Activated CD4-positive, alpha-beta memory T cell treated with anti-CD3 and anti-CD28 coated beads, Interleukin-2, amount 10 ng/mL, durations not matched to agents 7 days and 5 days (primary cell): ENCODE data around the gene SMARCA5. TPM values are rescaled to one million over a fixed set of nuclear protein-coding genes. Genes with fewer than 3 reads are reported as not detected.
A peak's percentile ranks its signal among the peaks of the same experiment; 100 is the strongest.
"Not testable (repeated sequence)": the region's sequence is repeated elsewhere in the genome, so short reads cannot be mapped to it uniquely, and the experiment has no call there.

Source experiments
- CTCF ChIA-PET: fragments of 350-600 bp; sonication (Branson Sonifier 250); formaldehyde crosslinking; loops from one replicate; lab custom pipeline; 2021; ENCODE audit warnings: antibody characterized with exemption, inconsistent platforms; lab: Charles Lee
- POLR2A ChIA-PET: fragments of 350-600 bp; sonication (Branson Sonifier 250); formaldehyde crosslinking; loops from one replicate; lab custom pipeline; 2021; ENCODE audit warnings: antibody characterized with exemption; lab: Charles Lee
- DNase-seq: peaks from one replicate; pipeline ENCODE4 v3.0.0-alpha.2; 2020
- H3K27ac Mint-ChIP-seq: one replicate; pipeline ENCODE4 v1.8.0; 2021; ENCODE audit warnings: mild to moderate bottlenecking, mixed read lengths
- H3K27me3 Mint-ChIP-seq: one replicate; pipeline ENCODE4 v1.8.0; 2021; ENCODE audit warnings: mixed read lengths
- H3K36me3 Mint-ChIP-seq: one replicate; pipeline ENCODE4 v1.8.0; 2021; ENCODE audit warnings: low read depth, mixed read lengths
- H3K4me1 Mint-ChIP-seq: one replicate; pipeline ENCODE4 v1.8.0; 2021; ENCODE audit warnings: mixed read lengths
- H3K4me3 Mint-ChIP-seq: one replicate; pipeline ENCODE4 v1.8.0; 2021; ENCODE audit warnings: mild to moderate bottlenecking, mixed read lengths
- H3K9me3 Mint-ChIP-seq: one replicate; pipeline ENCODE4 v1.8.0; 2021; ENCODE audit warnings: mixed read lengths
- total RNA-seq, 2 experiments: library from RNA; stranded (reverse); gene quantifications; one replicate each; pipeline ENCODE4 v1.2.3, GENCODE V29; 2021

The SMARCA5 gene
- total RNA-seq, 2 experiments from 2014 or later: 51.7 to 53.3 TPM

DNA sequence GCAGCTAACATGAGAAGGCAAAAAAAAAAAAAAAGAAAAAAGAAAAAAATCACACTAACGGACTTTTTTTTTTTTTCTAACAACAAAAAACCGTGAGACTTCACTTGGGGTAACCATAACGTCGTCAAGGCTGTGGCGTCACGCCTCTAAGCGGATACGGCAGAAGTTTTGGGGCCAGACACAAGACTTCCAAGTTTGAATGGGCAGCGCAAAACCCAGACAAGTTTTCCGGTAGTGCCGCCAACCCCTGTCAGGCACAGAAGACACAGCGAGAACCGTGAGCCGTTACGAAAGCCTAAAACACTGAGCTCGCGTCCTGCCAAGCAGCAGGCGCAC, 556 bp upstream of the SMARCA5 start:
- Mint-ChIP-seq H3K27me3 (peaks cover 16% of the 10 kb centered on the region), H3K4me3 (peak overlapping the region; percentile 94), H3K9me3 (no peaks in the 10 kb centered on the region), H3K4me1 (peaks cover 30% of the 10 kb centered on the region), H3K27ac (peak overlapping the region; percentile 89), H3K36me3 (peaks cover 21% of the 10 kb centered on the region)
- CTCF ChIA-PET: interaction anchor here (2.7 kb wide), 1 partner anchor 46 kb away, joined by 10 read pairs; no protein-coding TSS in a partner anchor
- POLR2A ChIA-PET: interaction anchor here (0.7 to 2.2 kb wide), 4 partner anchors 12 to 1585 kb away, joined by 3 to 19 read pairs (median 6); partner anchors contain the start of genes ABCE1 and ANAPC10
- DNase-seq: no peak

DNA sequence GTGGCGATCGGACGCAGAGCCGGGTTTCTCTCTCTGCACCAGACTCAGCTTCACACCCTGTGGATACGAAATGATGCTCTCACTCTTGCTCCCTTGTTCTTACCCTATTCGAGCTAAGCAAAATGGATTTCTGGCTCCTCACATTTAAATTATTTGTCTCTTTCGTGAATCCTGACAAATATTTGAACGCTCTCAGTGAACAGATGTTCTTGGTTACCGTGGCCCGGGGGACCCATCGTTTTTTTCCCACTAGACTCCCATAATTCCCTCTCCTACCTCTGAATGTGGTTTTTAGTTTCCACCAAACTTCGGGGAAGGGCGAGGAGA, 630 bp downstream of the SMARCA5 start:
- Mint-ChIP-seq H3K4me1 (peaks cover 35% of the 10 kb centered on the region), H3K36me3 (peaks cover 27% of the 10 kb centered on the region), H3K27me3 (peaks cover 7% of the 10 kb centered on the region), H3K27ac (peak overlapping the region; percentile 89), H3K4me3 (peak overlapping the region; percentile 94), H3K9me3 (no peaks in the 10 kb centered on the region)
- ChIA-PET POLR2A (interaction anchor here (0.9 to 2.2 kb wide), 12 partner anchors 10 to 1108 kb away, joined by 3 to 19 read pairs (median 4); partner anchors contain the start of gene USP38), CTCF (interaction anchor here (1.2 to 2.7 kb wide), 2 partner anchors 10 to 45 kb away, joined by 3 to 10 read pairs; no protein-coding TSS in a partner anchor)
- DNase-seq: no peak

DNA sequence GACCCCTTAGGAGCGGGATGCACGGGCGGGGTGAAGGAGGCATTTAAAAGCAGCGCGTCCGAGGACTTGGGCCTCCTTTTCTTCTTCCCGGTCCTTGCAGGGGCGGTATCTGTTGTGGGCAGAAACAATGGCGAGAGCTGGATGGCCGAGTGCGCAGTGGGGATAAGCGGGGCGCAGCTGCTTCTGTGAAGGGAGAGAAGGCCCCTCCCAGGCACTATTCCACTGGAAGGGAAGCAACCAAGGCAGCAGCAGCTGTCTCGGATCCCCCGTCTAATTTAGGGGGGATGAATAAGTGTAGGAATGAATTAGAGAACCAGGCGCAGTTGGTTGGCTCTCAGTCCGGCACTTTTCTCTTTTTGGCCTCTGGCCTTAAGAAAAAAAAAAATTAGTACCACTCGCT, 995 bp downstream of the SMARCA5 start:
- Mint-ChIP-seq H3K9me3 (no peaks in the 10 kb centered on the region), H3K36me3 (peaks cover 30% of the 10 kb centered on the region), H3K4me3 (peak overlapping the region; percentile 94), H3K27ac (peak overlapping the region; percentile 89), H3K27me3 (peaks cover 7% of the 10 kb centered on the region), H3K4me1 (peaks cover 39% of the 10 kb centered on the region)
- ChIA-PET POLR2A (interaction anchor here (0.9 to 2.2 kb wide), 12 partner anchors 10 to 1108 kb away, joined by 3 to 19 read pairs (median 4); partner anchors contain the start of gene USP38), CTCF (interaction anchor here (1.2 to 2.7 kb wide), 2 partner anchors 10 to 45 kb away, joined by 3 to 10 read pairs; no protein-coding TSS in a partner anchor)
- peak; percentile 35 for DNase-seq

DNA sequence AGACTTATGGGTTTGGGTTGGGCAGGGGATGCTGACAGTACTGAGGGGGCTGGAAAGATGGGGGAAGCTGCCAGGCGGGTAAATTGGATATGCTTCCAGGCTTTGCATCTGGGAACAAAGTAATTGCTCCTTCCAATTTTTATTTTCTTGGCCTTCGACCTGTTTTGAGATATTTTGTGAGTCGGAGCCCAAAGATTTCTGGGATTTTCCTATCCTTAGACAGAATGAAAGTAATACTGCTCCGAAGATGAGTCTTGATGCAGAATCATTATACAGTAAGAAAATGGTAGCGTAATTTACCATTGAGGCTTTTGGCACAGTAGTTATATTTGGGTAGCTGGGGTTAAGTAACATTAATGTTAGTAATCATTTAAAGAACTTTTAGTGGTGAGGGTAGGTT, 1.4 kb downstream of the SMARCA5 start:
- Mint-ChIP-seq H3K27me3 (peaks cover 6% of the 10 kb centered on the region), H3K36me3 (peaks cover 34% of the 10 kb centered on the region), H3K4me1 (peaks cover 43% of the 10 kb centered on the region), H3K27ac (peak overlapping the region; percentile 89), H3K9me3 (no peaks in the 10 kb centered on the region), H3K4me3 (peak overlapping the region; percentile 94)
- CTCF ChIA-PET: interaction anchor here (1.2 to 2.7 kb wide), 2 partner anchors 9 to 44 kb away, joined by 3 to 10 read pairs; no protein-coding TSS in a partner anchor
- POLR2A ChIA-PET: interaction anchor here (0.9 to 2.2 kb wide), 7 partner anchors 10 to 330 kb away, joined by 3 to 19 read pairs (median 4); partner anchors contain the start of gene USP38
- no peak for DNase-seq

DNA sequence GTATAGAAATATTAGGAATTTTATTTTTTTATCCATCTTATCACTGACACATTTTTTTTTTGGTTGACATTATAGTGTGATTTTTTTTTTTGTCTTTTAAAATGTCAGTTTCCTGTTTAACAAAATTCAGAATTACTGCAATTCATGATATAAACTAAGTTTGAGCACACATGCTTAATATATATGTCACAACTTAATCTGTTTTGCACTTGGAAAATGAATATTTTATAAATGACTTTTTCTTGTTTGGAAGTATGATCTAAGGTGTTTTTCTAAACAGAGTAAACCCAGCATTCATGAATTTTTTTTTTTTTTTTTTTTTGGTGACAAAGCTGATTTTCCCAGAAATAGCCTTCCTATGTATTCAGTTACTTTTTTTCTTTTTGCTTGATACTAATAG, 2.4 kb downstream of the SMARCA5 start:
- Mint-ChIP-seq H3K27me3 (no peaks in the 10 kb centered on the region), H3K4me1 (peaks cover 49% of the 10 kb centered on the region), H3K4me3 (peak overlapping the region; percentile 94), H3K9me3 (no peaks in the 10 kb centered on the region), H3K27ac (no peak overlapping the region), H3K36me3 (peaks cover 41% of the 10 kb centered on the region)
- no peak for DNase-seq
- CTCF ChIA-PET: no interaction called here
- POLR2A ChIA-PET: interaction anchor here (1.0 to 1.9 kb wide), 2 partner anchors 21 to 43 kb away, joined by 3 to 10 read pairs; no protein-coding TSS in a partner anchor

DNA sequence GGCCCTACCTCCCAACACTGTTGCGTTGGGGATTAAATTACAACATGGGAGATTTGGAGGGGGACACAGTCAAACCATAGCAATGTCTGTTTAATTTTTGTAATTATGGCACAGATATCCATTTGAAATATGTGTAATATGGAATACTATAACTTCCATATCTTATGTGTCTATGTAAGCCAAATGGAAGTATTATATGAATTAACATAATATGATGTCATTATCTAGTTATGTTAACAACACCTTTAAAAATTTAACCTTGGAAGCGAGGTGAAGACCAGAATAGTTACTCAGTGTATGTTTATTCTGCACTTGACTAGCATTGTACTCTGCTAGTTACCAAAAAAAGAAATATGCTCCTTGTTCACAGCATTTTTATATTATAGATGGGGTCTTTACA, 4.3 kb downstream of the SMARCA5 start:
- no peak for DNase-seq
- no peak overlapping the region for H3K4me3 Mint-ChIP-seq
- H3K27ac Mint-ChIP-seq: no peak overlapping the region
- H3K9me3 Mint-ChIP-seq: no peaks in the 10 kb centered on the region
- POLR2A ChIA-PET: no interaction called here
- peaks cover 54% of the 10 kb centered on the region for H3K36me3 Mint-ChIP-seq
- CTCF ChIA-PET: no interaction called here
- H3K4me1 Mint-ChIP-seq: peaks cover 48% of the 10 kb centered on the region
- no peaks in the 10 kb centered on the region for H3K27me3 Mint-ChIP-seq

DNA sequence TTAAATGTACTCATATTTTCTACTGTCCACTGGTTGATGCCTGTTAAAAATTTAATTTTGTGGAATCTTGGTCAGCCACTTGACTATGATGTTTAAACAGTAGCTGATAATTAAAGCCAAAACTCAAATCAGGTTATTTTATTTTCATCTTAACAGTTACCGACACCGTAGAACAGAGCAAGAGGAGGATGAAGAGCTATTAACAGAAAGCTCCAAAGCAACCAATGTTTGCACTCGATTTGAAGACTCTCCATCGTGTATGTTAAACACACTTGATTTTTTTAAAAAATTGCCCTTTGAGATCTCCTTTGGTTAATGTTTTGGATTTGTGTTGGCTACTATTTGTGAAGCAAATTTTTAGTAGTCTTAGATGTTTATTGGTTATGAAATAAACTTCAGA, 10.7 kb downstream of the SMARCA5 start:
- ChIA-PET POLR2A (interaction anchor here (3.7 kb wide), 1 partner anchor 10 kb away, joined by 19 read pairs; the partner anchor contains the start of gene SMARCA5), CTCF (interaction anchor here (1.0 kb wide), 1 partner anchor 10 kb away, joined by 3 read pairs; no protein-coding TSS in a partner anchor)
- DNase-seq: no peak
- no peak overlapping the region for H3K4me3 Mint-ChIP-seq
- H3K4me1 Mint-ChIP-seq: peaks cover 28% of the 10 kb centered on the region
- H3K36me3 Mint-ChIP-seq: peaks cover 72% of the 10 kb centered on the region
- H3K27me3 Mint-ChIP-seq: no peaks in the 10 kb centered on the region
- H3K9me3 Mint-ChIP-seq: no peaks in the 10 kb centered on the region
- no peak overlapping the region for H3K27ac Mint-ChIP-seq

DNA sequence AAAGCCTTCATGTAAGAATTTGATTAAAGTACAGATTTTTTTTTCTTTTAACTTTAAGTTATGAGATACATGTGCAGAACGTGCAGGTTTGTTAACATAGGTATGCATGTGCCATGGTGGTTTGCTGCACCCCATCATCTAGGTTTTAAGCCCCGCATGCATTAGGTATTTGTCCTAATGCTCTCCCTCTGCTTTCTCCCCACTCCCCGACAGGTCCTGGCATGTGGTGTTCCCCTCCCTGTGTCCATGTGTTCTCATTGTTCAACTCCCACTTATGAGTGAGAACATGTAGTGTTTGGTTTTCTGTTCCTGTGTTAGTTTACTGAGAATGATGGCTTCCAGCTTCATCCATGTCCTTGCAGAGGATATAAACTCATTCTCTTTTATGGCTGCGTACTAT, 14.5 kb downstream of the SMARCA5 start:
- Mint-ChIP-seq H3K36me3 (peaks cover 76% of the 10 kb centered on the region), H3K4me1 (peaks cover 12% of the 10 kb centered on the region)
- POLR2A ChIA-PET, H3K9me3 Mint-ChIP-seq, DNase-seq, CTCF ChIA-PET, H3K27ac Mint-ChIP-seq, H3K4me3 Mint-ChIP-seq, H3K27me3 Mint-ChIP-seq: not testable (repeated sequence)

DNA sequence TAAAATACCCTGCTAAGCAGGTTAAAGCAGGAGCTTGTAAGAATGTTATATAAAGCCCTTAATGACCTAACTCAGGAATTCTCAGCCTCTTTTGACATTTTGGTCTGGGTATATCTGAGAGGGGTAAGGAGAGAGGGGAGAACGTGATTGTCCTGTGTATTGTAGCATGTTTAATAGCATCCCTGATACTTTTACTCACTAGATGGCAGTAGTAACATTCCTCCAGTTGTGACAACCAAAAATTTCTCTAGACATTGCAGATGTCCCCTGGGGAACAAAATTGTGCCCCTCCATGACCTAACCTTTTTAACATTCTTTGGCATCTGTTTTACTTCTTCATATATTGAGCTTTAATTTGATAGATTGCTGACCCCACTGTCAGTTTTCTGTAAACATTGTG, 17.9 kb downstream of the SMARCA5 start:
- H3K36me3 Mint-ChIP-seq: peaks cover 75% of the 10 kb centered on the region
- no peak overlapping the region for H3K27ac Mint-ChIP-seq
- DNase-seq: no peak
- ChIA-PET POLR2A (interaction anchor here (0.8 to 1.2 kb wide), 3 partner anchors 16 to 18 kb away, joined by 3 read pairs; partner anchors contain the start of gene SMARCA5), CTCF (interaction anchor here (1.3 to 1.4 kb wide), 2 partner anchors 15 to 20 kb away, joined by 3 to 4 read pairs; no protein-coding TSS in a partner anchor)
- no peaks in the 10 kb centered on the region for H3K27me3 Mint-ChIP-seq
- H3K9me3 Mint-ChIP-seq: no peaks in the 10 kb centered on the region
- H3K4me1 Mint-ChIP-seq: no peaks in the 10 kb centered on the region
- no peak overlapping the region for H3K4me3 Mint-ChIP-seq

DNA sequence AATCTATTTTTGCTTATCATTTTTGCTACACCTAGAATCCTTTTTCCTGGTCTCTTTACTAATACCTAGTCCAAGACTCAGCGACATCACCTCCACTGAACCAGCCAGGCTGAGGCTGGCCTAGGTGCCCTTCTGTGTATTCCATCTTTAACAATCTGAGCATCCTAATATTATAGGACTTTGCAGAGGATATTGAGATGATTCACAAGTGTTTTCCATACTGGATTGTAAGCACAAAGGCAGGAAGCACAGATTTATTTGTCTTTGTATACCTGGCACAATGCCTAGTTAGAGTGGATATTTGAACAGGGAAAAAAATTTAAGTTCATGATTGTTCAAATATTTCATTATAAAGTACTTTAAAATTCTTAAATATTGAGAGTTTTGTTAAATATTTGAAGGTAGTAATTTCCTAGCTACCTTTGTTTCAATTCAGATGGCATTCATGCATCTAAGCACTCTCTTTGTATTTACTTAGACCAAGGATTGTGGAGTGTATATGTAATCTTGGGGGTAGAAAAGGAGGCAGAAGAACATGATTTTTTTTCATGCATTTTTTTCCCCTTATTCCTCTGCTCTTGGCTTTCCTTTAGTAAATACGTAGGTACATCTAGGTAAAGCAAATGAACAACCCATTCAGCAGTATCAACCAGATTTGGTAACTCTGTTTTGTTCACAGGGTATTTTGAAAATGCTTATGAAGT, 18.4 kb downstream of the SMARCA5 start:
- POLR2A ChIA-PET: interaction anchor here (0.8 to 1.2 kb wide), 4 partner anchors 16 to 18 kb away, joined by 3 to 4 read pairs (median 3); partner anchors contain the start of gene SMARCA5
- no peak for DNase-seq
- Mint-ChIP-seq H3K4me1 (no peaks in the 10 kb centered on the region), H3K27ac (no peak overlapping the region), H3K9me3 (no peaks in the 10 kb centered on the region), H3K4me3 (no peak overlapping the region), H3K27me3 (no peaks in the 10 kb centered on the region), H3K36me3 (peaks cover 75% of the 10 kb centered on the region)
- CTCF ChIA-PET: interaction anchor here (1.3 to 1.4 kb wide), 2 partner anchors 15 to 20 kb away, joined by 3 to 4 read pairs; no protein-coding TSS in a partner anchor

DNA sequence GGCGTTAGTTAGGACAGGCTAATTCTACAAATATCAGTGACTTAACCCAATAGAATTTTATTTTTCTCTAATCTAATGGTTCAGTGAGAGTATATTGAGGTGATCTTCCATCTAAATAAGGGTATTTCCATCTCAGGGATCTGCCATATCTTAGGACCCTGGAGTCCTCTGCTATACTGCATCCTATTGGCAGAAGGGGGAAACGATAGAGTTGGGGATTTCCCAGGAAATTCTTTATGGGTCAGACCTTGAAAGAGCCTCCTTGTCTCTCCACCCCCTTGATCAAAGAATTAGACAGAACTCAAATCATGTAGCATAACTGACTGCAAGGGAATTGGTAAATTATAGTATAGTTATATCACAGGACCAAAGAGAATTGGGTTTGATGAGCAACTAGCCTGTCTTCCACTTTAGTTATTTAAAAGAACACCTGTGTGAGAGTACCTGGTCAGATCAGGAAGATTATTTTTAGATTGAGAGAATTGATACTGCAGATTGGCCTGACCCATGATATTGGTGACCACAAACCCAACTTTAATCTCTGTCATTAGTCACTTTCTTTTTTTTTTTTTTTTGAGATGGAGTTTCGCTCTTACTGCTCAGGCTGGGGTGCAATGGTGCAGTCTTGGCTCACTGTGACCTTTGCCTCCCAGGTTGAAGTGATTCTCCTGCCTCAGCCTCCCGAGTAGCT, 25.6 kb downstream of the SMARCA5 start:
- Mint-ChIP-seq H3K27ac (no peak overlapping the region), H3K36me3 (peaks cover 79% of the 10 kb centered on the region), H3K9me3 (no peaks in the 10 kb centered on the region), H3K4me1 (peaks cover 10% of the 10 kb centered on the region), H3K27me3 (no peaks in the 10 kb centered on the region), H3K4me3 (no peak overlapping the region)
- DNase-seq: no peak
- POLR2A ChIA-PET: no interaction called here
- CTCF ChIA-PET: no interaction called here

DNA sequence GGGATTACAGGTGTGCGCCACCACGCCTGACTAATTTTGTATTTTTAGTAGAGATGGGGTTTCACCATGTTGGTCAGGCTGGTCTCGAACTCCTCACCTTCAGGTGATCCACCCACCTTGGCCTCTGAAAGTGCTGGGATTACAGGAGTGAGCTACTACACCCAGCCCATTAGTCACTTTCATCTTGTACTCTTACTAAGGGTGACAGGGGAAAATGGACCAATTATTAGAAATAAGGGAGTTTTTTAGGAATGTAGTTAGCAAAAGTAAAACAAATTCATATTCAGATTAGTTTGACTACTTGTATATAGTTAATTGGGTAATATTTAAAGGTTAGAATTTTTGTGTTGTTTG, 26.1 kb downstream of the SMARCA5 start:
- Mint-ChIP-seq H3K9me3 (no peaks in the 10 kb centered on the region), H3K27ac (no peak overlapping the region), H3K4me3 (no peak overlapping the region), H3K27me3 (no peaks in the 10 kb centered on the region), H3K4me1 (peaks cover 10% of the 10 kb centered on the region), H3K36me3 (peaks cover 80% of the 10 kb centered on the region)
- ChIA-PET POLR2A (no interaction called here), CTCF (no interaction called here)
- DNase-seq: no peak

DNA sequence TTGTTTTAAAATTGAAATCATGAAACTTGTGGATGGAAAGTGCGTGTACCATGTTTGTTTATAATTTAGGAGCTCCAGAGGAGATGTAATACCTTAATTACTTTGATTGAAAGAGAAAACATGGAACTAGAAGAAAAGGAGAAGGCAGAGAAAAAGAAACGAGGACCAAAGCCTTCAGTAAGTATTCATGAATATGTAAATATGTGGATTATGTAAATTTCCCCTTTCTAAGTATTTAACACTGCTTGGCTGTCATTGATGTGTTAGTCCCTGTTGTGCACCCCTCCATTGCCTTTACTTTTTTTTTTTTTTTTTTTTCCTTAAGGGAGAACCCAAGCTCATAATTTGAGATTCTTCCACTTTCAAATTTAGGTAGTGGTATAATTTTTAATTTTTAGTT, 36.4 kb downstream of the SMARCA5 start:
- no peaks in the 10 kb centered on the region for H3K9me3 Mint-ChIP-seq
- ChIA-PET CTCF (no interaction called here), POLR2A (no interaction called here)
- H3K4me1 Mint-ChIP-seq: peaks cover 5% of the 10 kb centered on the region
- H3K27ac Mint-ChIP-seq: no peak overlapping the region
- no peak overlapping the region for H3K4me3 Mint-ChIP-seq
- peaks cover 66% of the 10 kb centered on the region for H3K36me3 Mint-ChIP-seq
- H3K27me3 Mint-ChIP-seq: no peaks in the 10 kb centered on the region
- no peak for DNase-seq
